H1 (cell line): ENCODE measurements around the gene CPLX1. TPM values are rescaled to one million over a fixed set of nuclear protein-coding genes. Genes with fewer than 3 reads are reported as not detected.

Experiments
- CTCF ChIA-PET: fragments of 300-600 bp; sonication (Branson Sonifier 250); formaldehyde crosslinking; loops from one replicate; lab custom pipeline; 2021; ENCODE audit not compliant: partially characterized antibody; lab: Charles Lee
- POLR2A ChIA-PET: fragments of 300-600 bp; sonication (Branson Sonifier 250); formaldehyde crosslinking; loops from one replicate; lab custom pipeline; 2021; ENCODE audit warnings: inconsistent platforms; ENCODE audit not compliant: partially characterized antibody; lab: Charles Lee
- DNase-seq, 2 experiments: peaks; one replicate each; pipeline versions ENCODE4 v3.0.0 to v3.0.0-alpha.2; 2010 to 2022; ENCODE audit warnings: low spot score in 2 of 2, low read depth in 1 of 2, mixed read lengths in 1 of 2
- FAIRE-seq: peaks from 2 replicates; lab custom pipeline; 2011; peaks lifted over from hg19 to GRCh38; lab: Jason Lieb, UNC
- H2AFZ ChIP-seq: 2 replicates; pipeline ENCODE4 v1.8.1; 2012; ENCODE audit warnings: low read length, inconsistent platforms
- H2AK5ac ChIP-seq: 2 replicates; pipeline ENCODE4 v1.6.1; 2013; ENCODE audit warnings: low read depth, low read length
- H2BK120ac ChIP-seq: replicated peaks from 2 replicates; pipeline ENCODE3; 2013; ENCODE audit warnings: low read depth, low read length, inconsistent platforms
- H2BK12ac ChIP-seq: 2 replicates; pipeline ENCODE4 v1.6.1; 2013; ENCODE audit warnings: low read depth, low read length
- H2BK15ac ChIP-seq: 2 replicates; pipeline ENCODE4 v1.6.1; 2013; ENCODE audit warnings: low read length
- H2BK20ac ChIP-seq: 2 replicates; pipeline ENCODE4 v1.6.1; 2013; ENCODE audit warnings: low read length
- H2BK5ac ChIP-seq: 2 replicates; pipeline ENCODE4 v1.6.1; 2013; ENCODE audit warnings: low read depth, low read length
- H3K14ac ChIP-seq: 2 replicates; pipeline ENCODE4 v1.6.1; 2013; ENCODE audit warnings: inconsistent platforms; ENCODE audit not compliant: insufficient read length
- H3K18ac ChIP-seq: 2 replicates; pipeline ENCODE4 v1.6.1; 2013; ENCODE audit warnings: low read length; ENCODE audit errors: extremely low read depth
- H3K23ac ChIP-seq: 2 replicates; pipeline ENCODE4 v1.6.1; 2013; ENCODE audit warnings: inconsistent platforms; ENCODE audit not compliant: insufficient read length
- H3K23me2 ChIP-seq: 2 replicates; pipeline ENCODE4 v1.6.1; 2013; ENCODE audit warnings: low read depth, low read length
- H3K27ac ChIP-seq: 2 replicates; pipeline ENCODE4 v1.6.1; 2011; ENCODE audit warnings: low read depth, low read length, inconsistent platforms
- H3K27me3 ChIP-seq, 4 experiments: replicated peaks in 1 of 4; 1 replicate in 1 of 4; 2 replicates in 3 of 4; pipeline versions ENCODE4 v1.6.1 to v1.8.1; 2011 to 2013; ENCODE audit warnings: low read length in 3 of 4, mild to moderate bottlenecking in 3 of 4, inconsistent platforms in 2 of 4, mixed read lengths in 2 of 4, moderate library complexity in 1 of 4; ENCODE audit not compliant: control insufficient read depth in 3 of 4, insufficient read depth in 3 of 4; ENCODE audit errors: extremely low read depth in 1 of 4
- H3K36me3 ChIP-seq, 4 experiments: 2 replicates each; pipeline versions ENCODE4 v1.6.1 to v1.8.1; 2011 to 2013; ENCODE audit warnings: mild to moderate bottlenecking in 4 of 4, low read length in 3 of 4, moderate library complexity in 2 of 4, control low read depth in 1 of 4, inconsistent platforms in 1 of 4; ENCODE audit not compliant: insufficient read depth in 4 of 4, control insufficient read depth in 2 of 4
- H3K4ac ChIP-seq: replicated peaks from 2 replicates; pipeline ENCODE3; 2013; ENCODE audit warnings: low read length, low read depth, mixed read lengths, inconsistent platforms; ENCODE audit not compliant: insufficient read length
- H3K4me1 ChIP-seq, 4 experiments: replicated peaks in 1 of 4; 1 replicate in 1 of 4; 2 replicates in 3 of 4; pipeline versions ENCODE4 v1.6.1 to v1.8.1; 2011 to 2013; ENCODE audit warnings: low read length in 3 of 4, inconsistent platforms in 2 of 4, mixed read lengths in 1 of 4; ENCODE audit not compliant: insufficient read depth in 4 of 4, control insufficient read depth in 3 of 4
- H3K4me2 ChIP-seq, 2 experiments: 2 replicates each; pipeline versions ENCODE4 v1.6.1 to v1.8.1; 2011 to 2013; ENCODE audit warnings: low read depth in 2 of 2, low read length in 2 of 2, control low read depth in 1 of 2, inconsistent platforms in 1 of 2, mild to moderate bottlenecking in 1 of 2; ENCODE audit not compliant: insufficient read depth in 1 of 2
- H3K4me3 ChIP-seq, 4 experiments: fragments of 200-600, 300-600 bp in 1 of 4; sonication (generic), shearing (Covaris generic), sonication (Bioruptor Twin) in 1 of 4; 2 replicates each; pipeline versions ENCODE4 v1.5.1 to v1.8.1; 2011 to 2016; ENCODE audit warnings: low read length in 4 of 4, low read depth in 3 of 4, control low read depth in 2 of 4, inconsistent platforms in 2 of 4, mild to moderate bottlenecking in 2 of 4, mixed read lengths in 1 of 4, moderate library complexity in 1 of 4; ENCODE audit not compliant: insufficient read depth in 2 of 4; ENCODE audit errors: extremely low read depth in 1 of 4
- H3K56ac ChIP-seq: replicated peaks from 2 replicates; pipeline ENCODE3; 2013; ENCODE audit warnings: low read depth, mild to moderate bottlenecking, mixed read lengths, low read length, inconsistent platforms; ENCODE audit not compliant: insufficient read length
- H3K79me1 ChIP-seq: 2 replicates; pipeline ENCODE4 v1.6.1; 2013; ENCODE audit warnings: low read depth, low read length, control low read depth
- H3K79me2 ChIP-seq, 2 experiments: 2 replicates each; pipeline versions ENCODE4 v1.6.1 to v1.8.1; 2012 to 2013; ENCODE audit warnings: low read length in 2 of 2, mild to moderate bottlenecking in 2 of 2, inconsistent platforms in 1 of 2; ENCODE audit not compliant: insufficient read depth in 2 of 2, control insufficient read depth in 1 of 2
- H3K9ac ChIP-seq, 4 experiments: replicated peaks in 1 of 4; 1 replicate in 1 of 4; 2 replicates in 3 of 4; pipeline versions ENCODE4 v1.6.1 to v1.8.1; 2011 to 2013; ENCODE audit warnings: low read depth in 3 of 4, low read length in 3 of 4, control low read depth in 2 of 4, mild to moderate bottlenecking in 2 of 4, moderate library complexity in 2 of 4, inconsistent platforms in 1 of 4; ENCODE audit errors: extremely low read depth in 1 of 4
- H3K9me3 ChIP-seq, 2 experiments: 2 replicates each; pipeline versions ENCODE4 v1.6.1 to v1.8.1; 2012 to 2013; ENCODE audit warnings: mild to moderate bottlenecking in 2 of 2, moderate library complexity in 2 of 2, control low read depth in 1 of 2, inconsistent platforms in 1 of 2, low read depth in 1 of 2, low read length in 1 of 2, mixed read lengths in 1 of 2; ENCODE audit not compliant: insufficient read depth in 2 of 2
- H4K20me1 ChIP-seq, 2 experiments: replicated peaks in 1 of 2; 2 replicates each; pipeline versions ENCODE3 to v1.8.1; 2011 to 2013; ENCODE audit warnings: inconsistent platforms in 2 of 2, low read length in 2 of 2, mild to moderate bottlenecking in 1 of 2; ENCODE audit not compliant: insufficient read depth in 2 of 2, control insufficient read depth in 1 of 2
- H4K5ac ChIP-seq: 2 replicates; pipeline ENCODE4 v1.6.1; 2013; ENCODE audit warnings: low read length, low read depth, mixed read lengths, inconsistent platforms; ENCODE audit not compliant: insufficient read length
- H4K8ac ChIP-seq: 2 replicates; pipeline ENCODE4 v1.8.0; 2013; ENCODE audit warnings: mild to moderate bottlenecking, moderate library complexity, low read length, inconsistent platforms; ENCODE audit not compliant: insufficient read depth; ENCODE audit errors: extremely low read depth
- H4K91ac ChIP-seq: replicated peaks from 2 replicates; pipeline ENCODE3; 2013; ENCODE audit warnings: low read length, mixed read lengths, inconsistent platforms; ENCODE audit not compliant: insufficient read length
- ATF3 ChIP-seq: IDR thresholded peaks from 2 replicates; pipeline ENCODE4 v1.6.1; 2011; ENCODE audit warnings: low read depth, mild to moderate bottlenecking, low read length; ENCODE audit not compliant: insufficient read depth
- GABPA ChIP-seq: IDR thresholded peaks from 2 replicates; pipeline ENCODE4 v1.6.1; 2011; ENCODE audit warnings: mild to moderate bottlenecking, low read length, moderate library complexity, borderline replicate concordance; ENCODE audit not compliant: insufficient read depth
- MAX ChIP-seq: IDR thresholded peaks from 2 replicates; pipeline ENCODE4 v1.6.1; 2012; ENCODE audit warnings: inconsistent platforms
- TBP ChIP-seq: IDR thresholded peaks from 2 replicates; pipeline ENCODE4 v1.6.1; 2011; ENCODE audit warnings: low read depth, low read length, improper control_type of control experiment
- WGBS, 2 experiments: shearing (Covaris generic) in 1 of 2; methylation state at CpG; one replicate each; pipeline versions ENCODE4 v1.1.6 to v1.1.7; 2013 to 2015; ENCODE audit warnings: low lambda C conversion rate in 2 of 2, mixed read lengths in 2 of 2, inconsistent platforms in 1 of 2, low coverage in 1 of 2, missing lambda C conversion rate in 1 of 2; ENCODE audit not compliant: insufficient replicate concordance in 2 of 2, insufficient coverage in 1 of 2, insufficient read length in 1 of 2; ENCODE audit errors: extremely low coverage in 1 of 2, missing lambda C conversion rate in 1 of 2; 5-methylcytosine and 5-hydroxymethylcytosine counted together
- polyA plus RNA-seq, 7 experiments: library from polyadenylated mRNA; depleted of rRNA in 3 of 7; stranded (reverse) in 5 of 7; unstranded in 2 of 7; fragments of >200 nt in 5 of 7; fragments of 200-250 nt in 2 of 7; gene quantifications; 1 replicate in 5 of 7; 2 replicates in 1 of 7; 4 replicates in 1 of 7; pipeline versions ENCODE4 v1.2.1 to v1.2.3, GENCODE V29; 2011 to 2013; ENCODE audit warnings: missing spikeins in 2 of 7, mixed read lengths in 2 of 7
- total RNA-seq: library from RNA; stranded (reverse); fragmentation: NEBNext Ultra II Directional; extraction: Animal tissue kit (Norgen Biotek cat#: 25700); gene quantifications from 2 replicates; pipeline ENCODE4 v1.2.1, GENCODE V29; 2021

Gene CPLX1
- total and polyA plus RNA-seq, 2 of the 8 experiments (the other 6 are each of a cell fraction or from before 2014, with no cell fraction given): 0.32 to 0.56 TPM

DNA sequence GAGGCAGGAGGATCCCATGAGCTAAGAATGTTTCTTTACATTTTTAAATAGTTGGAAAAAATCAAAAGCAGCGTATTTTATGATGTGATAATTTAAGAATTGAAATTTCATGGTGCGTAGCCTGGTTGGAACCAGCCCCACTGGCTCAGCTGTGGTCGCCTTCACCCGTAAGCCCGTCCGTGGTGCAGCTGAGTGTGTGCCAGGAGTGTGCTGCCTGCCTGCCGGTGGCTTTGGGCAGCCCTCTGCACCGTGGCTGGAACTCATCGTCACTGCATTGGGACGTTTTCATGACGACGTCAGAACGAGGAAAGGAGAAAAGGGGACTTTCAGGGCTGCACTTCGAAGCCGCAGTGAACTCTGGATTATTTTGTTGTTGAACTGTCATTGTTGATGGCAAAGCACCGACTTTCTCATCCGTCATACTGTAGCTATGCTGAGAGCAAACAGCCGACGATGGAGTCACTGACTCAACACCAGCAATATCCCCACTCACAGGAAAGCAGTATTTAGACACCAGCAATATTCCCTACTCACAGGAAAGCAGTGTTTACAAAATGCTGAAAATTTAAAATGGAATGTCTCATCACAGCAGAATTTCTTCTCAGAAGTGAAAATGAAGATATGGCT, 85.2 kb downstream of the CPLX1 start:
- Histone ChIP-seq H3K23me2 (no peaks in the 10 kb centered on the region), H3K9ac (no peak overlapping the region), H3K23ac (no peak overlapping the region), H3K9me3 (no peaks in the 10 kb centered on the region; a peak in 1 of 4 replicates), H3K14ac (no peak overlapping the region), H2BK12ac (no peak overlapping the region), H3K56ac (no peak overlapping the region), H4K91ac (no peak overlapping the region), H4K5ac (no peak overlapping the region), H3K18ac (no peak overlapping the region), H3K4ac (no peak overlapping the region), H3K79me2 (no peaks in the 10 kb centered on the region), H3K4me2 (no peak overlapping the region), H2BK120ac (no peak overlapping the region), H3K4me3 (no peak overlapping the region), H3K27ac (no peak overlapping the region), H4K8ac (no peak overlapping the region), H4K20me1 (peaks cover 9 to 17% of the 10 kb centered on the region in 2 experiments), H2BK5ac (no peak overlapping the region), H3K27me3 (no peaks in the 10 kb centered on the region), H2BK15ac (no peak overlapping the region), H3K4me1 (no peaks in the 10 kb centered on the region), H2AK5ac (no peak overlapping the region), H2AFZ (no peak overlapping the region), H3K79me1 (no peaks in the 10 kb centered on the region), H3K36me3 (peaks cover 2 to 28% (median 18%) of the 10 kb centered on the region in 4 experiments; a peak in 6 of 8 replicates), H2BK20ac (no peak overlapping the region)
- ChIA-PET POLR2A (no interaction called here), CTCF (interaction anchor here (0.6 to 3.4 kb wide), 12 partner anchors 13 to 517 kb away, joined by 3 to 30 read pairs (median 6); no protein-coding TSS in a partner anchor)
- WGBS, 2 experiments: 97 to 100% methylated on average over 1 to 19 of the region's 19 CpGs
- FAIRE-seq: no peak
- no peak for DNase-seq
- TF ChIP-seq ATF3 (no peak), TBP (no peak), MAX (no peak), GABPA (no peak)
